HCT116 (cell line): ENCODE measurements around the gene NPVF. TPM values are rescaled to one million over a fixed set of nuclear protein-coding genes. Genes with fewer than 3 reads are reported as not detected.

ENCODE experiments used
- ATAC-seq: fragments of 200-7000 bp; cut with Tn5 transposase; 2 replicates; pipeline ENCODE4 v1.9.1; 2020; ENCODE audit warnings: mild to moderate bottlenecking, moderate library complexity
- BruUV-seq: library from RNA; stranded (reverse); fragments of 400-500 nt; replicated peaks from 2 replicates; lab custom pipeline; 2021; lab: Mats Ljungman, UMichigan
- CTCF ChIA-PET: fragments of 300-600 bp; sonication (Branson Sonifier 250); formaldehyde crosslinking; loops from one replicate; lab custom pipeline; 2021; ENCODE audit warnings: antibody characterized with exemption; lab: Charles Lee
- POLR2A ChIA-PET: fragments of 300-600, 350-600 bp; sonication (Branson Sonifier 250); formaldehyde crosslinking; loops from one replicate; lab custom pipeline; 2021; ENCODE audit warnings: antibody characterized with exemption; lab: Charles Lee
- RAD21 ChIA-PET, 2 experiments: fragments of 300-600 bp; sonication (Branson Sonifier 250); formaldehyde crosslinking; loops; one replicate each; lab custom pipeline; 2023; ENCODE audit warnings: low total read pairs in 2 of 2; ENCODE audit not compliant: uncharacterized antibody in 2 of 2, unreplicated experiment in 2 of 2, low non-redundant PET in 1 of 2; lab: Charles Lee
- DNase-seq: peaks from one replicate; pipeline ENCODE4 v3.0.0-alpha.2; 2010; ENCODE audit warnings: low read depth, low spot score
- H2AFZ ChIP-seq: fragments of 200-600 bp; shearing (Covaris generic), sonication (generic); 2 replicates; pipeline ENCODE4 v1.6.1; 2017; ENCODE audit warnings: low read depth, mixed run types, mixed read lengths, antibody characterized with exemption, low read length; ENCODE audit not compliant: poor library complexity, severe bottlenecking
- H3K27ac ChIP-seq: 2 replicates; pipeline ENCODE4 v1.5.1; 2012; ENCODE audit warnings: low read depth, low read length
- H3K27me3 ChIP-seq: fragments of 200-600 bp; sonication (generic); 2 replicates; pipeline ENCODE4 v1.6.1; 2016; ENCODE audit warnings: mixed run types, low read length, mixed read lengths; ENCODE audit not compliant: insufficient read depth
- H3K36me3 ChIP-seq, 2 experiments: fragments of 200-500 bp in 1 of 2; fragments of 200-600 bp in 1 of 2; sonication (Bioruptor generic) in 1 of 2; sonication (generic) in 1 of 2; 2 replicates each; pipeline versions ENCODE4 v1.5.1 to v1.6.1; 2014 to 2016; ENCODE audit warnings: low read length in 2 of 2, inconsistent platforms in 1 of 2, mixed read lengths in 1 of 2, mixed run types in 1 of 2; ENCODE audit not compliant: insufficient read depth in 2 of 2, control insufficient read depth in 1 of 2
- H3K4me1 ChIP-seq, 2 experiments: fragments of 200-600 bp in 1 of 2; sonication (generic) in 1 of 2; 2 replicates each; pipeline versions ENCODE4 v1.5.1 to v1.6.1; 2012 to 2017; ENCODE audit warnings: low read length in 2 of 2, inconsistent platforms in 1 of 2, mild to moderate bottlenecking in 1 of 2, mixed read lengths in 1 of 2, mixed run types in 1 of 2, moderate library complexity in 1 of 2; ENCODE audit not compliant: insufficient read depth in 2 of 2, control insufficient read depth in 1 of 2
- H3K4me2 ChIP-seq: fragments of 200-600 bp; sonication (generic); 2 replicates; pipeline ENCODE4 v1.6.1; 2017; ENCODE audit warnings: mixed run types, low read length, mixed read lengths
- H3K4me3 ChIP-seq, 2 experiments: fragments of 200-600 bp in 1 of 2; sonication (generic) in 1 of 2; replicated peaks in 1 of 2; 2 replicates each; pipeline ENCODE4 v1.5.1; 2011 to 2016; ENCODE audit warnings: low read length in 2 of 2, control low read depth in 1 of 2, low read depth in 1 of 2, mild to moderate bottlenecking in 1 of 2, mixed read lengths in 1 of 2, mixed run types in 1 of 2
- H3K79me2 ChIP-seq: fragments of 200-600 bp; sonication (generic); 2 replicates; pipeline ENCODE4 v1.6.1; 2017; ENCODE audit warnings: mild to moderate bottlenecking, mixed run types, low read length, moderate library complexity, mixed read lengths; ENCODE audit not compliant: insufficient read depth
- H3K9ac ChIP-seq: fragments of 200-600 bp; sonication (generic); 2 replicates; pipeline ENCODE4 v1.6.1; 2016; ENCODE audit warnings: low read length, mixed read lengths
- H3K9me2 ChIP-seq: fragments of 200-600 bp; sonication (generic), shearing (Covaris generic); 2 replicates; pipeline ENCODE4 v1.6.1; 2017; ENCODE audit warnings: mixed run types, mild to moderate bottlenecking, moderate library complexity; ENCODE audit not compliant: insufficient read depth
- H3K9me3 ChIP-seq, 2 experiments: fragments of 200-500 bp in 1 of 2; fragments of 200-600 bp in 1 of 2; sonication (Bioruptor generic) in 1 of 2; sonication (generic) in 1 of 2; 2 replicates each; pipeline ENCODE4 v1.6.1; 2014 to 2017; ENCODE audit warnings: low read length in 2 of 2, mixed read lengths in 2 of 2, inconsistent platforms in 1 of 2, low read depth in 1 of 2, mild to moderate bottlenecking in 1 of 2, mixed run types in 1 of 2, moderate library complexity in 1 of 2; ENCODE audit not compliant: control insufficient read depth in 1 of 2, insufficient read depth in 1 of 2
- H4K20me1 ChIP-seq: fragments of 200-600 bp; sonication (generic), shearing (Covaris generic); 2 replicates; pipeline ENCODE4 v1.6.1; 2017; ENCODE audit warnings: mixed run types, mild to moderate bottlenecking, moderate library complexity; ENCODE audit not compliant: insufficient read depth
- CBX3 ChIP-seq: IDR thresholded peaks from 2 replicates; pipeline ENCODE4 v1.6.1; 2012; ENCODE audit warnings: low read depth
- EGR1 ChIP-seq: IDR thresholded peaks from 2 replicates; pipeline ENCODE4 v1.6.1; 2012; ENCODE audit warnings: low read depth
- ELF1 ChIP-seq: IDR thresholded peaks from 2 replicates; pipeline ENCODE4 v1.6.1; 2012; ENCODE audit warnings: low read depth, borderline replicate concordance
- FOSL1 ChIP-seq: IDR thresholded peaks from 2 replicates; pipeline ENCODE4 v1.6.1; 2012; ENCODE audit warnings: low read depth
- POLR2A ChIP-seq: IDR thresholded peaks from 2 replicates; pipeline ENCODE4 v1.7.0; 2011; ENCODE audit warnings: borderline replicate concordance; ENCODE audit not compliant: insufficient read depth, insufficient read length; ENCODE audit errors: extremely low read depth
- RAD21 ChIP-seq: IDR thresholded peaks from 2 replicates; pipeline ENCODE4 v1.6.1; 2012; ENCODE audit warnings: low read depth, mild to moderate bottlenecking
- REST ChIP-seq: IDR thresholded peaks from 2 replicates; pipeline ENCODE4 v1.6.1; 2012; ENCODE audit warnings: low read depth
- SP1 ChIP-seq: IDR thresholded peaks from 2 replicates; pipeline ENCODE4 v1.6.1; 2012; ENCODE audit warnings: low read depth
- SRF ChIP-seq: IDR thresholded peaks from 2 replicates; pipeline ENCODE4 v1.6.1; 2012; ENCODE audit warnings: low read depth
- YY1 ChIP-seq: IDR thresholded peaks from 2 replicates; pipeline ENCODE4 v1.6.1; 2011; ENCODE audit warnings: low read length, low read depth, moderate library complexity, mild to moderate bottlenecking; ENCODE audit not compliant: insufficient replicate concordance; ENCODE audit errors: extremely low read depth
- ZFX ChIP-seq: fragments of 450-650 bp; IDR thresholded peaks from 2 replicates; pipeline ENCODE4 v1.6.1; 2017
- ZNF274 ChIP-seq: fragments of 200-500 bp; sonication (Bioruptor generic); IDR thresholded peaks from 2 replicates; pipeline ENCODE4 v1.6.1; 2014; ENCODE audit warnings: mild to moderate bottlenecking, low read depth, low read length, inconsistent platforms
- intact Hi-C: fragments of 100-400 bp; cut with micrococcal nuclease; formaldehyde crosslinking; loops from 2 replicates; pipeline ENCODE4 v1.10.0; 2022
- total RNA-seq: library from RNA; stranded (reverse); gene quantifications from one replicate; pipeline ENCODE4 v1.2.1, GENCODE V29; 2021; ENCODE audit not compliant: unreplicated experiment
- TF ChIP-seq, protein P1 (sequence below): IDR thresholded peaks from 2 replicates; pipeline ENCODE4 v1.6.1; 2011; ENCODE audit warnings: mild to moderate bottlenecking, low read length, moderate library complexity; ENCODE audit not compliant: insufficient replicate concordance; ENCODE audit errors: extremely low read depth
- TF ChIP-seq, protein P2 (sequence below): IDR thresholded peaks from 2 replicates; pipeline ENCODE4 v1.6.1; 2012

NPVF gene
- total RNA-seq, 1 experiment from 2014 or later: not detected

- CTCF ChIA-PET: interaction anchor here (1.0 kb wide), 1 partner anchor 21 kb away, joined by 3 read pairs; no protein-coding TSS in a partner anchor
- no peaks in the 10 kb centered on the region for H3K79me2 ChIP-seq
- H3K27ac ChIP-seq: no peak overlapping the region
- RAD21 ChIA-PET: no interaction called here
- BruUV-seq: no TSS peak
- no peak overlapping the region for H2AFZ ChIP-seq
- TF ChIP-seq RAD21 (no peak), POLR2A (no peak), REST (no peak), YY1 (no peak), EGR1 (no peak), ZFX (no peak), SP1 (no peak), FOSL1 (no peak), CBX3 (no peak), ZNF274 (no peak), ELF1 (no peak), SRF (no peak)
- TF ChIP-seq, protein P1, sequence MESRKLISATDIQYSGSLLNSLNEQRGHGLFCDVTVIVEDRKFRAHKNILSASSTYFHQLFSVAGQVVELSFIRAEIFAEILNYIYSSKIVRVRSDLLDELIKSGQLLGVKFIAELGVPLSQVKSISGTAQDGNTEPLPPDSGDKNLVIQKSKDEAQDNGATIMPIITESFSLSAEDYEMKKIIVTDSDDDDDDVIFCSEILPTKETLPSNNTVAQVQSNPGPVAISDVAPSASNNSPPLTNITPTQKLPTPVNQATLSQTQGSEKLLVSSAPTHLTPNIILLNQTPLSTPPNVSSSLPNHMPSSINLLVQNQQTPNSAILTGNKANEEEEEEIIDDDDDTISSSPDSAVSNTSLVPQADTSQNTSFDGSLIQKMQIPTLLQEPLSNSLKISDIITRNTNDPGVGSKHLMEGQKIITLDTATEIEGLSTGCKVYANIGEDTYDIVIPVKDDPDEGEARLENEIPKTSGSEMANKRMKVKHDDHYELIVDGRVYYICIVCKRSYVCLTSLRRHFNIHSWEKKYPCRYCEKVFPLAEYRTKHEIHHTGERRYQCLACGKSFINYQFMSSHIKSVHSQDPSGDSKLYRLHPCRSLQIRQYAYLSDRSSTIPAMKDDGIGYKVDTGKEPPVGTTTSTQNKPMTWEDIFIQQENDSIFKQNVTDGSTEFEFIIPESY: no peak
- TF ChIP-seq, protein P2, sequence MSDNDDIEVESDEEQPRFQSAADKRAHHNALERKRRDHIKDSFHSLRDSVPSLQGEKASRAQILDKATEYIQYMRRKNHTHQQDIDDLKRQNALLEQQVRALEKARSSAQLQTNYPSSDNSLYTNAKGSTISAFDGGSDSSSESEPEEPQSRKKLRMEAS: no peak
- no peak overlapping the region for H3K9ac ChIP-seq
- no peaks in the 10 kb centered on the region for H3K9me2 ChIP-seq
- H3K36me3 ChIP-seq: no peaks in the 10 kb centered on the region
- POLR2A ChIA-PET: no interaction called here
- H3K27me3 ChIP-seq: peaks cover 19% of the 10 kb centered on the region
- ATAC-seq (no peak), DNase-seq (no peak)
- intact Hi-C loops: no loop called here
- no peaks in the 10 kb centered on the region for H3K9me3 ChIP-seq
- no peak overlapping the region for H3K4me3 ChIP-seq
- no peak overlapping the region for H3K4me2 ChIP-seq
- no peaks in the 10 kb centered on the region for H4K20me1 ChIP-seq
- H3K4me1 ChIP-seq: no peaks in the 10 kb centered on the region
Observed at GRCh38 chr7:25238066-25238725, 9.9 kb upstream of the NPVF start.
